DMS114 treated with DMSO at 0.1 percent for 48 hours (cell line): ENCODE results near the gene DEF6.
"Not testable (repeated sequence)": the region's sequence is repeated elsewhere in the genome, so short reads cannot be mapped to it uniquely, and the experiment has no call there.

Experiments used
- DNase-seq: peaks from one replicate; lab custom pipeline; 2025; ENCODE audit not compliant: unreplicated experiment; lab: John Stamatoyannopoulos, UW

The DEF6 gene

GRCh38 chr6:35309611-35310264 lies 12.1 kb downstream of the DEF6 start:
- no peak for DNase-seq

DNA sequence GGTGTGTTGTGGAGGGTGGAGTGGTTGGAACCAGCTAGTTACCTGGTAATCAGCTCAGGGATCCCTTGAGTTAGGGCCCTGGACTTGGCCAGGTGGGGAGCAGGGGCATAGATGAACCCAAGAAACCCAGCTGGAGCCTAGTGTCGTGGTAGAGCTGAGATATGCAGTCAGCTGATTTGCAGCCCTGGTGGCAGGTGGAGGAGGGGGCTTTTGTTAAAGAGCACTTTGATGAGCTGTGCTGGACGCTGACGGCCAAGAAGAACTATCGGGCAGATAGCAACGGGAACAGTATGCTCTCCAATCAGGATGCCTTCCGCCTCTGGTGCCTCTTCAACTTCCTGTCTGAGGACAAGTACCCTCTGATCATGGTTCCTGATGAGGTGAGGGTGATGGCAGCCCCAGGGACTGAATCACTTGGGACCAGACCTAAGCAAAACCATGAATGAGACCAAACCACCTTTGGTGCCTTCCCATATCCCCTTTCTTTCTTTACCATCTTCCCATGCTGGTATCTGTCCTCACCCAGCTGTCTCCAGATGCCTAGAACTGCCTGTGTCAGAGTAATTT lies 12.7 kb downstream of the DEF6 start:
- no peak for DNase-seq

DNA sequence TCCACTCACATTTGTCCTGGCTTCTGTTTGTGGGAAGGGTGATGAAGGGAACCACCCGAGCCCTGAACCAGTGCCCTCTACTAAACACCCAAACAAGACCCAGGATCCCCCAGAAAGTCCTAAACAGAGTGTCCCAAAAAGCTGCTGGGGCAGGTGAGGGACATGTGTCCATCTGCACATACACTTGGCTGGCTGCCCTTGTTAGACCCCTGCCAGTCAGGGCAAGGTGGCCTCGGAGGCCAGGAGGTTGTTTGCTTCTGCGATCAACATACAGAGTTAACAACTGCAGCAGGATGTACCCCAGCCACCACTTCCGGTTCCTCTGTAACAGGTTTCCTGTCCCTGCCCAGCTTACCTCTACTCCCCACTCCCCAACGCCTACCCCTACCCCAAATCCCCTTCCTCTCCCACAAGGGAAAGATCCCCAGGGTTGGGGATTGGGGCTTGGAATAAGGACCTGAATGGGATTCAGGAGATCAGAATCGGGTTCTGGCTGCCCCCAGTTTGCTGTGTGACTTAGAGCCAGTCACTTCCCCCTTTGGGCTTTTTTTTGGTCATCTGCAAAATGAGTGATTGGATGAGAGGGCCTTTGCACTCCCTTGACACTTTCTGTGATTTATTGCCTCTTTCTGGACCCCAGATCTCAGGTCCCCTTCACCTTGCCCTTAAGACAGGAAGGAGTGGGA lies 13.9 kb downstream of the DEF6 start:
- DNase-seq: no peak

DNA sequence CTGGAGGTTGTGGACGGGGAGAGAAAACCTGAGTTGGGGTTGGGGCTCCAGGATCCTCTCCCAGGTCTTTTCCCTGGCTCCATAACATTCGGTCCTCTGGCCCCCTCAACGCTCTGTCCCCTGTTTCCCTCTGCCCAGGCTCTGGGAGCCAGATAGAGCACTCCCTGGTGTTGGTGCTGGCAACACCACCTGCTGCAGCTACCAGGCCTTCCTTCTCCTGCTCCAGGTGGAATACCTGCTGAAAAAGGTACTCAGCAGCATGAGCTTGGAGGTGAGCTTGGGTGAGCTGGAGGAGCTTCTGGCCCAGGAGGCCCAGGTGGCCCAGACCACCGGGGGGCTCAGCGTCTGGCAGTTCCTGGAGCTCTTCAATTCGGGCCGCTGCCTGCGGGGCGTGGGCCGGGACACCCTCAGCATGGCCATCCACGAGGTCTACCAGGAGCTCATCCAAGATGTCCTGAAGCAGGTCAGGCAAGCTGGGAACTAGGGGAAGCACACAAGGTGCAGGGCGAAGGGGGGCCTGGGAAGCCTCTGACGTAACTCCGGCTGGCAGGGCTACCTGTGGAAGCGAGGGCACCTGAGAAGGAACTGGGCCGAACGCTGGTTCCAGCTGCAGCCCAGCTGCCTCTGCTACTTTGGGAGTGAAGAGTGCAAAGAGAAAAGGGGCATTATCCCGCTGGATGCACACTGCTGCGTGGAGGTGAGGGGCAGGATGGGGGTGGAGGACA lies 14.6 kb downstream of the DEF6 start:
- DNase-seq: no peak

DNA sequence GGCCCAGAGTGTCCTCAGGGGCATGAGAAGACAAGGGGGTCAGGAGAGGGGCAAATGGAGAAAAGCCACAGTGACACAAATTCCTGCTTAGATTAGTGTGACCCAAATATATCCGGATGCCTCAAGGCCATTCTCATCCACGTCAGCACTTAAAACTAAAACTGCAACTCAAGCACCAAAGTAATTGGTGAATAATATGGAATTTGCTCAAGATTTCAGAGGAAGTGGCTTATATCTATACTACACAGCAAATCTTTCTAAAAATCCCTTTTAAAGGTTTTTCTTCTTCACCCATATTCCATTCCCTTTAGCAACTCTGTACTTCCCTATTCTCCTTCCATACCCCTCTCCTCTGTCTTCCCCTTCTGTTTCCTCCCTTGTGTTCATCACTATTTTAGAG lies 15.2 kb downstream of the DEF6 start:
- DNase-seq: no peak

DNA sequence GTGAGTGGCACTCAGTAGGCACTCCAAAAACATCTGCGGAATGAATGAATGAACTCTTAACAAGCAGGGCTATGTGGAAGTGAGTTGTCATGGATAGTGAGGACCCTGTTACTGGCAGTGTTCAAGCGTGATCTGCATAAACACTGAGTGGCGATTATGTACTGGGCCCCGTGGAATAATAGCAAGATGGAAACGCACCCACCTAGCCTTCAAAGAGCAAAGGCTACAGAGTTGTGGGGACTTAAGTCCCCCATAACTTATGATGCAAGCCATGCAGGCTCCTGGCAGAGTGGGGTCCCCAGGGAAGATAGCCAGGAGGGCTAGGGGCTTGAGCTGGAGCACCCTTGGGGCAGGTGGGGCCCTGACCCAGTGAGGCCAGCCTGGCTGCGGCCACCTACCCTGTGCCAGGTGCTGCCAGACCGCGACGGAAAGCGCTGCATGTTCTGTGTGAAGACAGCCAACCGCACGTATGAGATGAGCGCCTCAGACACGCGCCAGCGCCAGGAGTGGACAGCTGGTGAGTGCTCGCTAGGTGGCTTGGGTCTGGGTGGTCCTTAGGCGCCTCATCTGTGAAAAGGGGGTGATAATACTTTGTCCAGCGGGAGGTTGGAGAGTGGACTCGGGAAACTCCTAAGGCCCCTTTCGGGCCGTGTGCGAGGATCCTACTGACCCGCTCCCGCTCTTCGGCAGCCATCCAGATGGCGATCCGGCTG lies 20.0 kb downstream of the DEF6 start:
- no peak for DNase-seq

DNA sequence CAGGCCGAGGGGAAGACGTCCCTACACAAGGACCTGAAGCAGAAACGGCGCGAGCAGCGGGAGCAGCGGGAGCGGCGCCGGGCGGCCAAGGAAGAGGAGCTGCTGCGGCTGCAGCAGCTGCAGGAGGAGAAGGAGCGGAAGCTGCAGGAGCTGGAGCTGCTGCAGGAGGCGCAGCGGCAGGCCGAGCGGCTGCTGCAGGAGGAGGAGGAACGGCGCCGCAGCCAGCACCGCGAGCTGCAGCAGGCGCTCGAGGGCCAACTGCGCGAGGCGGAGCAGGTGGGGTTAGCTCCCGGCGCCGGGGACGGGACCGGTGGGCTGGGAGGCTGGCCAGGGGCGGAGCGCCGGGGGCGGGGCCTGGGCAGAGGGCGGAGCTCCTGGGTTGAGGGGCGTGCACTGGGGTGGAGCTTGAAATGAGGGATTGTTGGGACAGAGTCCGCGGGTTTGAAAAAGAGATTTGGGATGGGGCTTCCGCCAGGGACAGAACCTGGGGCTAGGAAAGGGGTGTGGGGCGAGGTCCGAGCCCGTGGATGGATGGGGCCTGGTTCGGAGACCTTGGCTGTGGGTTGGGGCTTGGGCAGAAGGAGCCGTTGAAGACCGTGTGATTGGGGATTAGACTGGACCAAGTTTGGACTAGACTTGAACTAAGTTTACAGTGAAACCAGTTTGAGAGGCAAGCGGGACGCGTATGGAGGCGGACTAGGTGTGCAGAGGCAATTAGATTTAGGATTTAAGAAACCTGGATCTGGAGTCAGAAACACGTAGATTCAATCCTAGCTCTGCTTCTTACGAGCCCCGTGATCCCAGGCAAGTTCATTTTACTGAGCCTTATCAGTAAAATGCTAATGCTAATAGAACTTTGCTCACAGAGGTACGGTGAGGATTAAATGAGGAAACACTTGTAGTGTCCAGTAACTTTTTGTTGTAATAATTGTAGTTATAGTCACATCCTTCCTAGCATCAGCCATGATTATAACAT lies 20.9 kb downstream of the DEF6 start:
- DNase-seq: peak; percentile 88

GRCh38 chr6:35319346-35320030 lies 21.9 kb downstream of the DEF6 start:
- DNase-seq: no peak

GRCh38 chr6:35320031-35320410 lies 22.4 kb downstream of the DEF6 start:
- DNase-seq: no peak

- no peak for DNase-seq
These were observed 23.5 kb downstream of the DEF6 start for GRCh38 chr6:35321091-35321490.

DNA sequence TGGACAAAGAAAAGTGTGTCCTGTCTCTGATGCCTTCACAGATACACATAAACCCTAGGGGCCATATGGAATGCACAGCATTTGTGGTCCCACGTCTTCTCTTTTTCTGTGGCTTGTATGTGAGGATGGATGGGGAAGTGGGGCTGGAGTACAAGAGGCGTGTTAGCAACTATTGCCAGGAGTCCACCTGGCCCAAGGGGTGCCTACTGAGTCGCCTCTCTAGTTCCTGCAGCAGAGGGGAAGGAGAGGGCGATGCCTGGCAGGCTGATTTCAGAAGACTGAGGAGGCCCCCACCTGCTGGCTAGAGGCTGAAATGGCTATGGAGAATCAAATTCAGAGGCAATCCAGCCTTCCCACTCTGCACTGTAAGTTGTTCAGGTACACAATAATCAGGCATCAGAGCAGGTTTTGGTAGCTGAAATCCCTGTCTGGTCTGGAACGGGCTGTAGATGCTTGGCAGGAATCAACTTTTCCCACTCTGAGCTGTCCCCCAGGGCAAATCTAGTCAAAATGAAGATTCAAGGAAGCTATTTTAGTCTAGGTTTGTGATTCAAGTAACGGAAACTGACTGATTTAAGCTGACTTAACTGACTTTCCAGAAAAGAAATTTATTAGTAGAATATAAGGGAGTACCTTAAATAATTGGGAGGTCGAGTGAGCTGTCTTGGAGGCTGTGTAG lies 29.9 kb downstream of the DEF6 start:
- peak; percentile 68 for DNase-seq

GRCh38 chr6:35328108-35328723 lies 30.6 kb downstream of the DEF6 start:
- DNase-seq: no peak

DNA sequence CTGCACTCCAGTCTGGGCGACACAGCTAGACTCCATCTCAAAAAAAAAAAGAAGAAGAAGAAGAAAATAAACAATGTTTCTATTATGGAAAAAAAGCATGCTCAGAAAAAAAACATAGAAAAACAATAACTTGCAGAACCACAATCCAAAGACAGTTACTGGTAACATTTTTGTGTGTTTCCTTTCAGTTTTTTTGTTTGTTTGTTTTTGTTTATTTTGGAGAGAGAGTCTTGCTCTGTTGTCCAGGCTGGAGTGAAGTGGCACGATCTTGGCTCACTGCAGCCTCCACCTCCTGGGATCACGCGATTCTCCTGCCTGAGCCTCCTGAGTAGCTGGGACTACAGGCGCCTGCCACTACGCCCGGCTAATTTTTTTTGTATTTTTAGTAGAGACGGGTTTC lies 31.3 kb downstream of the DEF6 start:
- DNase-seq: not testable (repeated sequence)

GRCh38 chr6:35330541-35331119 lies 33.0 kb downstream of the DEF6 start:
- no peak for DNase-seq

GRCh38 chr6:35332074-35332887 lies 34.7 kb downstream of the DEF6 start:
- DNase-seq: not testable (repeated sequence)

DNA sequence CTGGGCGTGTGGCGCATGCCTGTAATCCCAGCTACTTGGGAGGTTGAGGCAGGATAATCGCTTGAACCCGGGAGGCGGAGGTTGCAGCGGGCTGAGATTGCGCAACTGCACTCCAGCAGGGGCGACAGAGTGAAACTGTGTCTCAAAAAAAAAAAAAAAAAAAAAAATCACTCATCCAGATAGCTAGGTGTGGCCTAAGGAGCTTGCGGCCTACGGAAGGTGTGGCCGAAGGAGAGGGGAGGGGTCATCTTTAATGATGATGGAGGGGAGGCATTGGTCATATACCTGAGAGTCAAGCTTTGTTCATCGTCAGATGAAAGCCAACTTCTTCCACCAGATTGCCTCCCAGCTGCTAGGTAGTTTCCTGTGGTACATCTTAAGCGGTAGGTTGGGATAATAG lies 43.9 kb downstream of the DEF6 start:
- no peak for DNase-seq
